Camera-type eye (tissue), 1 donor: ENCODE measurements around the gene GRIFIN. TPM values are rescaled to one million over a fixed set of nuclear protein-coding genes. Genes with fewer than 3 reads are reported as not detected.

Source experiments
- total RNA-seq: library from RNA; depleted of rRNA; stranded (reverse); fragments of >200 nt; gene quantifications from one replicate; pipeline ENCODE4 v1.2.3, GENCODE V29; 2014

The GRIFIN gene
- not detected for total RNA-seq

GRCh38 chr7:2476298-2476697, at the start of gene GRIFIN:
Gene GRIFIN, minus strand, starts transcription at chr7:2476398. Its CDS starts 15 bp downstream, at chr7:2476383.

GRCh38 chr7:2519119-2519930, 43.1 kb upstream of the GRIFIN start, which contains the start of gene LFNG:
Gene LFNG, plus strand, starts transcription at chr7:2519774. Its CDS starts 88 bp downstream, at chr7:2519862.

Other genes starting within 250 kb of the GRIFIN start
- gene MAD1L1, start 243.5 kb downstream of the GRIFIN start, total RNA-seq, result 43.6 TPM
- gene MRM2, start 234.2 kb downstream of the GRIFIN start, total RNA-seq, result 22.0 TPM
- gene NUDT1, start 234.2 kb downstream of the GRIFIN start, total RNA-seq, result 16.6 TPM
- 31.0 TPM for gene SNX8, start 162.0 kb downstream of the GRIFIN start, total RNA-seq
- 116 TPM for gene EIF3B, start 121.6 kb downstream of the GRIFIN start, total RNA-seq
- 16.9 TPM for gene CHST12, start 72.8 kb downstream of the GRIFIN start, total RNA-seq
- 42.2 TPM for gene LFNG, start 43.4 kb upstream of the GRIFIN start, total RNA-seq
- gene BRAT1, start 79.1 kb upstream of the GRIFIN start, total RNA-seq, result 41.8 TPM
- 22.2 TPM for gene IQCE, start 82.6 kb upstream of the GRIFIN start, total RNA-seq
- 87.3 TPM for gene TTYH3, start 155.6 kb upstream of the GRIFIN start, total RNA-seq
- gene AMZ1, start 211.8 kb upstream of the GRIFIN start, total RNA-seq, result 0.11 TPM